ENCODE data around the gene RWDD1. TPM values are rescaled to one million over a fixed set of nuclear protein-coding genes. Genes with fewer than 3 reads are reported as not detected.

Gene RWDD1, protein sequence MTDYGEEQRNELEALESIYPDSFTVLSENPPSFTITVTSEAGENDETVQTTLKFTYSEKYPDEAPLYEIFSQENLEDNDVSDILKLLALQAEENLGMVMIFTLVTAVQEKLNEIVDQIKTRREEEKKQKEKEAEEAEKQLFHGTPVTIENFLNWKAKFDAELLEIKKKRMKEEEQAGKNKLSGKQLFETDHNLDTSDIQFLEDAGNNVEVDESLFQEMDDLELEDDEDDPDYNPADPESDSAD
- total RNA-seq (2014; rRNA removed; shearing (Covaris generic)) = 12.4 and 27.9 TPM in 2 replicates

DNA sequence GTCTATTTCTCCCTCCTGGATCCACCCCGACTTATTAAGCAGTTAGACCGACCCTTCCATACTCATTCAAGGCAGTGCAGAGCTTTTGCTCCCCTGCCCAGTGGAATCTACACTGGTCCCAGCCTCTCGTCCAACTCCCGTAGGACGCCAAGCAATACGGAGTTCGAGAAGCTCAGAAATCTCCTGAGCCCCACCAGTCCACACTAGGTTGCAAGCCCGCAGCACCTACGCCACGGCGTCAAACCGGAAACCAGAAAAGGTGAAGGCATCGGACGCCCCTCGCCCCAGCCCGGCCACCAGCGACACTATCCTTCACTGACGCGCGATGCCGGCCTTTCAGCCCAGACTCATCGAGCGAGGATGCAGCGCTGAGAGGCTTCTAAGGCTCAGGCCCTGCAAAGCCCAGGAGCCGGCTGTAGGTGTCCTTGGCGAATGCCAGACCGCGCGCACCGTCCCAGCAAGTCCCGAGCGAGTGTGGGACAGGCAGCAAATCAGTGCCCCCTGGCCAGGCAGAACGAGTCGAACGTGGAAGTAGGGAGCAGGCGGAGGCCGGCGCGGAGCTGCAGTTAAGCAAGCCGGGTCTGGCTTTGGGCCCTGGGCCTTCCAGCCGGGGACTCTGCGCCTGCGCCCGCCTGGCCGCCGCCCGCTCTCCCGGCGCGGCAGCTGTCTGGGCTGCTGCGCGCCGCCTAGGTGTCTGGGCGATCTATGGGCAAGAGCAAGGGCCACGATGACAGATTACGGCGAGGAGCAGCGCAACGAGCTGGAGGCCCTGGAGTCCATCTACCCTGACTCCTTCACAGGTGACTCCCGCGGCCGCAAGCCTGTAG, at the start of gene RWDD1:
Gene RWDD1, plus strand, starts transcription at position 649 of the 827 bp plus-strand sequence. Its CDS starts 79 bp downstream, at position 728.

DNA sequence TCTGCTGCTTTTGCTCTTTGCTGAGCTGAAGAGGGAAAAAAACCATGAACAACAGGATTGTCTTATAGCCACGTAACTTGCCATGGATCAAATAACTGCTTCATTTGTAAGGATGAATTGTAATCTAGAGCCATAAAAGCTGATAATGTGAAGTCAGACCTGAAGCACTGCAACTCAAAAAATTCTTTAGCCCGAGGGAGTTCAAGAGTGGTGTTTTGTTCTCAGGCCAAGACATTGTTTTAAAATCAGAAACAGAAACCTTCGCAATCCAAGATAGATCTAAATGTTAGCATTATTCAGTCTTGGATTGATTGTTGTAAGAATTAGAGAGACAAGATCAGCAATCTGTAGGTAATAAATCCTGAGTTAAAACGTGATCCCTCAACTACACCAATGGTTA, 25.7 kb upstream of the RWDD1 start, which contains the start of gene TRAPPC3L:
Gene TRAPPC3L, minus strand, starts transcription at position 34 of the 400 bp plus-strand sequence. CDS start 170 bp downstream, outside the sequence.

DNA sequence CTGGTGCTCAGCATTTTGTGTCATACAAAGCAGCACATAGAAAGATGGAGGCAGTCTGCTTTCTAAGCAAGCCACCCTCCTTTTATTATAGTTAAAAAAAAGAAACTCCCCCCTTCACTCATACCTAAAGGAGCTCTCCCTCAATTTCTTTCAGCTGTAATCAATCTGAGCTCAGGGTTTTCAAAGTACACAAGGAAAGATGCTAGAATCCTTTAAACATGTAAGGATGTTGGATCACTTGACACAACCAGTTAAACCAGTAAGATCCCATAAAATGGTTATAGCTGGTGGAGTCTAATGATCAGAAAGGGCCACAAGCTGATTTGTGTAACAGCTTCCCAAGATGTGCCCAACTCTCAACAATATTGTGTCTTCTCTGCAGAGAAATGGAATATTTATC, 17.9 kb upstream of the RWDD1 start, which contains the start of gene CALHM4:
Gene CALHM4, plus strand, starts transcription at position 301 of the 400 bp plus-strand sequence. Its CDS starts 43 bp downstream, at position 344.

DNA sequence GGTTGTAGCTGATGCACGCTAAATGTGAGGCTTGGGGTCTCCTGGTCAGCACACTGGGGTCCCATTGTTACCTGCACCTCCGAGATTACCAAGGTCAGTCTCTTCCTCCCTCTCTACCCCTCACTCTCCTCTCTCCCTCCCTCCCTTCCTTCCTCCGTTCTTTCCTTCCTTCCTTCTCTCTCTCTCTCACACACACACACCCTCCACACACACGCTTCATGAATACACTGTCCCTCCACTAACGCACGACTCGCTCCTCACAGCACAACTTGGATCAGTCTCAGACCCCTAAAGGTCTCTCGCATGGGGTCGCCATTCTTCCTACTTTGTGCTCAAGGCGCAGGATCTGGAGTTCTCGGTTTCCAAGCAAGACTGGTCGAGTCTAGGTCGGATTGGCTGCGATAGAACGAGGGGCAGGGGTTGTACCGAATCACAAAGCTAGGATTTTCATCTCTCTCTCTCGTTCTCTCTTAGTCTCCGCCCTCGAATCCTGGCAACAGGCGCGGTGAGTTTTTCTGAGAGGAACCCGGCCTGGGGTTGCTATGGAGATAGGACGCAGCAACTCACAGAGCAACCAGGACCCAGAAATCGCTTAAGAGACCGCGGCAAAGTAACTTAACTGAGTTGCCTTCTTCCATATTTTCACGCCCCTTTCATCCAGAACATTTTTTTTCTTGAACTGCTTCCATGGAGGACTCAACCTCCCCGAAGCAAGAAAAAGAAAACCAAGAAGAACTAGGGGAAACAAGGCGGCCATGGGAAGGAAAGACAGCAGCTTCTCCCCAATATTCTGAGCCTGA, 44.8 kb downstream of the RWDD1 start, which contains the start of gene RSPH4A:
Gene RSPH4A, plus strand, starts transcription at position 543 of the 800 bp plus-strand sequence. Its CDS starts 145 bp downstream, at position 688.

Other genes with a start within 250 kb of the RWDD1 start
- 3.6 and 3.9 TPM in 2 replicates for gene DSE, start 200.6 kb upstream of the RWDD1 start, total RNA-seq (2014; rRNA removed; shearing (Covaris generic))
- gene CALHM6, start 110.1 kb upstream of the RWDD1 start, total RNA-seq (2014; rRNA removed; shearing (Covaris generic)) = 0.38 and 0.82 TPM in 2 replicates
- 0.19 and 0.29 TPM in 2 replicates for gene CALHM5, start 59.9 kb upstream of the RWDD1 start, total RNA-seq (2014; rRNA removed; shearing (Covaris generic))
- gene TRAPPC3L, start 25.8 kb upstream of the RWDD1 start, total RNA-seq (2014; rRNA removed; shearing (Covaris generic)) = not detected in 2 replicates
- gene CALHM4, start 17.8 kb upstream of the RWDD1 start, total RNA-seq (2014; rRNA removed; shearing (Covaris generic)) = not detected in 2 replicates
- gene RSPH4A, start 45.0 kb downstream of the RWDD1 start, total RNA-seq (2014; rRNA removed; shearing (Covaris generic)) = 0.30 and 0.40 TPM in 2 replicates
- gene ZUP1, start 97.3 kb downstream of the RWDD1 start, total RNA-seq (2014; rRNA removed; shearing (Covaris generic)) = 8.1 and 8.4 TPM in 2 replicates
- gene KPNA5, start 109.7 kb downstream of the RWDD1 start, total RNA-seq (2014; rRNA removed; shearing (Covaris generic)) = 4.0 and 6.0 TPM in 2 replicates
- gene FAM162B, start 194.2 kb downstream of the RWDD1 start, total RNA-seq (2014; rRNA removed; shearing (Covaris generic)) = not detected in 2 replicates